Glutamatergic neuron (in vitro differentiated cells): ENCODE measurements around the gene CCDC171. TPM values are rescaled to one million over a fixed set of nuclear protein-coding genes. Genes with fewer than 3 reads are reported as not detected.

Experiments used
- DNase-seq: peaks from one replicate; pipeline ENCODE4 v3.0.0; 2022
- H3K27ac Mint-ChIP-seq: one replicate; pipeline ENCODE4 v1.8.0; 2020; ENCODE audit warnings: mild to moderate bottlenecking, mixed read lengths, inconsistent platforms; ENCODE audit not compliant: unreplicated experiment
- H3K27me3 Mint-ChIP-seq: one replicate; pipeline ENCODE4 v1.8.0; 2020; ENCODE audit warnings: mild to moderate bottlenecking, moderate library complexity, mixed read lengths, inconsistent platforms; ENCODE audit not compliant: unreplicated experiment
- H3K36me3 Mint-ChIP-seq: one replicate; pipeline ENCODE4 v1.8.0; 2020; ENCODE audit warnings: mild to moderate bottlenecking, mixed read lengths, inconsistent platforms; ENCODE audit not compliant: unreplicated experiment
- H3K4me1 Mint-ChIP-seq: one replicate; pipeline ENCODE4 v1.8.0; 2020; ENCODE audit warnings: mild to moderate bottlenecking, low read depth, mixed read lengths, inconsistent platforms; ENCODE audit not compliant: unreplicated experiment
- H3K4me3 Mint-ChIP-seq: one replicate; pipeline ENCODE4 v1.8.0; 2020; ENCODE audit warnings: mild to moderate bottlenecking, mixed read lengths, inconsistent platforms; ENCODE audit not compliant: unreplicated experiment
- H3K9me3 Mint-ChIP-seq: one replicate; pipeline ENCODE4 v1.8.0; 2020; ENCODE audit warnings: mild to moderate bottlenecking, moderate library complexity, mixed read lengths, inconsistent platforms; ENCODE audit not compliant: unreplicated experiment
- CTCF ChIP-seq: fragments of 200-600 bp; sonication (generic); IDR thresholded peaks from one replicate; pipeline ENCODE4 v1.5.0; 2021; ENCODE audit not compliant: partially characterized antibody, unreplicated experiment
- total RNA-seq: library from RNA; stranded (reverse); fragmentation: NEBNext Ultra II Directional; extraction: Animal tissue kit (Norgen Biotek cat#: 25700); gene quantifications from one replicate; pipeline ENCODE4 v1.2.1, GENCODE V29; 2021; ENCODE audit not compliant: unreplicated experiment

CCDC171 gene
- total RNA-seq, 1 donor from 2014 or later = 3.2 TPM

GRCh38 chr9:15846611-15847010, 293.8 kb downstream of the CCDC171 start:
- Mint-ChIP-seq H3K4me1 (peaks cover 17% of the 10 kb centered on the region), H3K27ac (peak overlapping the region; percentile 67), H3K4me3 (peak overlapping the region; percentile 67), H3K9me3 (no peaks in the 10 kb centered on the region), H3K27me3 (no peaks in the 10 kb centered on the region), H3K36me3 (no peaks in the 10 kb centered on the region)
- peak; percentile 56 for DNase-seq
- TF ChIP-seq CTCF = no peak

- H3K36me3 Mint-ChIP-seq = no peaks in the 10 kb centered on the region
- no peak overlapping the region for H3K4me3 Mint-ChIP-seq
- H3K9me3 Mint-ChIP-seq = no peaks in the 10 kb centered on the region
- no peak for DNase-seq
- peaks cover 3% of the 10 kb centered on the region for H3K4me1 Mint-ChIP-seq
- H3K27ac Mint-ChIP-seq = no peak overlapping the region
- TF ChIP-seq CTCF = no peak
- H3K27me3 Mint-ChIP-seq = no peaks in the 10 kb centered on the region
Observed at GRCh38 chr9:15849871-15850270, 297.0 kb downstream of the CCDC171 start.

GRCh38 chr9:15851766-15852165, 298.9 kb downstream of the CCDC171 start:
- no peaks in the 10 kb centered on the region for H3K9me3 Mint-ChIP-seq
- H3K27me3 Mint-ChIP-seq = no peaks in the 10 kb centered on the region
- H3K4me1 Mint-ChIP-seq = no peaks in the 10 kb centered on the region
- DNase-seq = no peak
- H3K27ac Mint-ChIP-seq = no peak overlapping the region
- no peak overlapping the region for H3K4me3 Mint-ChIP-seq
- TF ChIP-seq CTCF = no peak
- H3K36me3 Mint-ChIP-seq = no peaks in the 10 kb centered on the region

GRCh38 chr9:15856591-15856990, 303.7 kb downstream of the CCDC171 start:
- H3K4me1 Mint-ChIP-seq = no peaks in the 10 kb centered on the region
- no peak overlapping the region for H3K4me3 Mint-ChIP-seq
- TF ChIP-seq CTCF = no peak
- no peak for DNase-seq
- no peak overlapping the region for H3K27ac Mint-ChIP-seq
- no peaks in the 10 kb centered on the region for H3K36me3 Mint-ChIP-seq
- H3K27me3 Mint-ChIP-seq = no peaks in the 10 kb centered on the region
- H3K9me3 Mint-ChIP-seq = peaks cover 4% of the 10 kb centered on the region

- no peak for TF ChIP-seq CTCF
- Mint-ChIP-seq H3K27me3 (no peaks in the 10 kb centered on the region), H3K4me3 (no peak overlapping the region), H3K9me3 (no peaks in the 10 kb centered on the region), H3K27ac (no peak overlapping the region), H3K4me1 (peaks cover under 1% of the 10 kb centered on the region), H3K36me3 (peaks cover 1% of the 10 kb centered on the region)
- no peak for DNase-seq
Observed at GRCh38 chr9:15867334-15867733, 314.5 kb downstream of the CCDC171 start.
